SH-SY5Y (cell line): ENCODE results near the gene MMP17.

Experiments
- GATA2 ChIP-seq: IDR thresholded peaks from 2 replicates; pipeline ENCODE4 v1.6.1; 2011; ENCODE audit warnings: mild to moderate bottlenecking, low read depth, low read length
- GATA3 ChIP-seq: IDR thresholded peaks from 2 replicates; pipeline ENCODE4 v1.6.1; 2011; ENCODE audit warnings: low read depth, mild to moderate bottlenecking, low read length, moderate library complexity

MMP17 gene

DNA sequence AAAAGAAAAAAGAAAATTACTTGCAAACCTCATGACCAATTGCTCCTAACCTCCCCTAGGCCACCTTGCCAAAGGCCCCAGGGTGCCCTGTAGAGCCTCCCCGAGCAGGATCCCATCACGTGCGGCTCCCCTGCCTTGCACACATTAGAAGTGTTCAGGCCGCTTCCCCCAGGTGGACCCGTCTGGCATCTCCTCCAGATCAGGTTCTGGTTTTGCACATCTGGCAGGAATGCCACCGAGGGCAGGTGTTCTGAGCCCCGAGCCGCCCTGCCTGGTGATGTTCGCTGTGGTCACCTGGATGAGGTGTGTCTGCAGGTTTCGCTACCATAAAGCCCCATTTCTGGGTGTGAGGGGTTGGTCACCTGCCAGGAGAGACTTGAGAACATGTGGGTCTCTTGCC lies 19.3 kb downstream of the MMP17 start:
- TF ChIP-seq GATA3 (no peak), GATA2 (no peak)

- TF ChIP-seq GATA2 (no peak), GATA3 (no peak)
Measured at GRCh38 chr12:131848753-131849152, 20.6 kb downstream of the MMP17 start.

- no peak for TF ChIP-seq GATA2
- no peak for TF ChIP-seq GATA3
Measured at GRCh38 chr12:131849700-131850553, 21.7 kb downstream of the MMP17 start.

- TF ChIP-seq GATA3 (no peak), GATA2 (no peak)
Measured at GRCh38 chr12:131850856-131851559, 22.8 kb downstream of the MMP17 start.

DNA sequence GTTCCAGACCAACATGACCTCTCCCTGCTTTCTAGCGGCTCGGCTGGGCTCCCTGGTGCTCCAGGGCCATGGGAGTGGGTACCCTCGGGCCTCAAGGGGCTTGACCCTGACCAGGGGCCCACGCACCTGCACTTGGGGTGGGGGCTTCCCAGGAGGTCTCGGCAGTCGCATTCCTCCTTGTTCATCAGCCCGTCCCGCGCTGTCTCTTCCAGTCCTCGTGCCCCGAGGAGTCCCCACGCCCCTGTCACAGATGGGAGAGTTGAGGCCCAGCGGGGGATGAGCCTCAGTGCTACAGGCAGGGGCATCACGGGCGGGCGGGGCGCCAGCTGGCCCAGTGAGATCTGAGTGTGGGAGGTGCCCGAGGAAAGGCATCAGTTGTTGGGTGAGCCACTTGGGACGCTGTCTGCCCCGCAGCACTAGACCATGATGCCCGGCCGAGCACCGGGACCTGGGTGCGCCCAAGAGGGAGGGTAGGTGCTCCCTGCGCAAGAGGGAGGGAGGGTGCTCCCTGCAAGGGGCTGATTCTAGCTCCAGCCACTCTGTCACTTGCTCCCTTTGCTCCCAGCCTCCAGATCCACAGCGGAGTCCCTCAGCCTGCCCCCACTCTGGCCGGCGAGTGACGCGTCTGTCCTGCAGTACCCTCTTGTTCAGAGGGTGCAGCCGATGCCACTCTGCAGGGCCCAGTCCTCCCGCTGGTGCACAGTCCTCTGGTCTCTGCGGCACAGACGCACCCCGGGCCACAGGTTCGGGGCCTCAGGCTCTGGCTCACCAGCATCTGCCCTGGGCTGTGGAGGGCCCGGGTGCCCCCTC lies 23.8 kb downstream of the MMP17 start:
- no peak for TF ChIP-seq GATA2
- no peak for TF ChIP-seq GATA3

- no peak for TF ChIP-seq GATA2
- no peak for TF ChIP-seq GATA3
Measured at GRCh38 chr12:131852551-131853299, 24.5 kb downstream of the MMP17 start.

DNA sequence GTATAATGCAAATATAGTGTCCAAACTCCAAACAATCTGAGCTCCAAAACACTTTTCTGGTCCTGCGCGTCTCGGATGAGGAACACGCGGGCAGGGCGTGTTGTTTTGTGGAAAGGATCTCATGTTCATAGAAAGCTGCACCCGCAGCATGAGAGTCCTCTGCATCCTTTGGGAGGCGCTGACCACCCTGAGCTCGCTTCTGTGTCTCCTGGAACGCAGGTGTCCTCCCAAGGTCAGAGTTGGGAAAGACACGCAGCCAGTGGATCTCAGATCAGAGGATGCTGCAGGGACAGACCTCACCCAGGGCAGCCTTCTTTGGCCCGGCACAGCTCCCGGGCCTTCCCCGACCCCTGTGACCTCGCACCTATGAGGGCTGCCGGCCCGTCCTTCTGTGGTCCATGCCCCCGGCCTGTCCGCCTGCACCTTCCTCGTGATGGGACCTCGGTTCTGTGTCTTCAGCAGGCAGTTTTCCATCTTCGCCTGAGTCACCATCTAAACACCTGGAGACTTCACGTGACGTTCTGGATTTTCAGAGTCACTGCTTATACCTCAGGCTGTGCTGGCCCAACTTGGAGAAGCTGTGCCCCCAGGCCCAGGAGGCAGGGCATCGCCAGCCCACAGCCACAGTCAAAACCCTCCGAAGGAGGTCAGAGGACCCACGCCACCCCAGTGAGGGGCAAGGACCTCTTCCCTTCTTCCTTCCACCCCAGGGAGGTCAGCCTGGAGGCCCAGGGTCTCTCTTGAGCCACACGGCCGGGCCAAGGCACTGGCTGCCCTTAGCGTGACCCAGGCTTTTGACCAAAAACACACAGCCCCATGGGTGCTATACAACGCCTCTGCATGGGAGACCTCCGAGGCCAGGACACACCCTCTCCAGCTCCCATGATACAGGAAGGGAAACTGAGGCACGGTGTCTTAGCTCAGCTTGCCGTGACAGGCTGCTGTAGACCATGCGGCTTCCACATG lies 25.9 kb downstream of the MMP17 start:
- TF ChIP-seq GATA3: no peak
- TF ChIP-seq GATA2: no peak

DNA sequence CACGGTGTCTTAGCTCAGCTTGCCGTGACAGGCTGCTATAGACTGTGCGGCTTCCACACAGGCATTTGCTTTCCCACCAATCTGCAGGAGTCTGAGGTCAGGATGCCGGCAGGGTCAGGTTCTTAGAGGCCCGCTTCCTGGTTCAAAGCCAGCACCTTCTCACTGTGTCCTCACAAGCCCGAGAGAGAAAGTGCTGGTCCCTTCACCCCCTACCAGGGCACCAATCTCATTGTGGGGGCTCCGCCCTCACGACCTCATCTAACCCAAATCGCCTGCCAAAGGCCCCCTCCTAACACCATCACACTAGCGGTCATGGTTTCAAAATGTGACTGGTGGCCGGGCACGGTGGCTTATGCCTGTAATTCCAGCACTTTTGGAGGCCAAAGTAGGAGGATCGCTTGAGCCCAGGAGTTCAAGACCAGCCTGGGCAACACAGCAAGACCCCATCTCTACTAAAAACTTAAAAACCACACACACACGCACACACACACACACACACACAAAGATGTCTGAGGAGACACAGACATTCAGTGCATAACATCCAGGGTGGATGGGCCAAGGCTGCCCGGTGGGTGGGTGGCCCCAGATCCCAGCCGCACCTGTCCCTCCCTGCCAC lies 26.8 kb downstream of the MMP17 start:
- no peak for TF ChIP-seq GATA2
- no peak for TF ChIP-seq GATA3

GRCh38 chr12:131855521-131856142 lies 27.4 kb downstream of the MMP17 start:
- TF ChIP-seq GATA3 (no peak), GATA2 (no peak)

DNA sequence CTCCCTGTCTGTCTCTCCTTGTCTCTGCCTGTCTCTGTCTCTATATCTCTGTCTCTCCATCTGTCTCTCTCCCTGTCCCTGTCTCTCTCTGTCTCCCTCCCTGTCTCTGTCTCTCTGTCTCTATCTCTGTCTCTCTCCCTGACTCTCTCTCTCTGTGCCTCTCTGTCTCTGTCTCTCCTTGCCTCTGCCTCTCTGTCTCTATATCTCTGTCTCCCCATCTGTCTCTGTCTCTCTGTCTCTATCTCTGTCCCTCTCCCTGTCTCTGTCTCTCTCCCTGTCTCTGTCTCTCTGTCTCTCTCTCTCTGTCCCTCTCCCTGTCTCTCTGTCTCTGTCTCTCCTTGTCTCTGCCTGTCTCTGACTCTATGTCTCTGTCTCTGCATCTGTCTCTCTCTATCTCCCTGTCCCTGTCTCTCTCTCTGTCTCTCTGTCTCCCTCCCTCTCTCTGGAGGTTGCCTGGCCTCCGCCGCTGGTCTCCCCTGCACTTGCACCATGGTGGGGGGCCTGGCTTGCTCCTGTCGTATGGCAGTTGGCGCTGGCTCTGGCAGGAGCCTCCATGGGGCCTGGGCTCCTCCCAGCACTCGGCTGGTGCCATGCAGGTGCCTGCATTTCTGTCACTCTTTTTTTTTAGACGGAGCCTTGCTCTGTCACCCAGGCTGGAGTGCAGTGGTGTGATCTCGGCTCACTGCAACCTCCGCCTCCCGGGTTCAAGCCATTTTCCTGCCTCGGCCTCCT lies 28.3 kb downstream of the MMP17 start:
- TF ChIP-seq GATA3 (no peak), GATA2 (no peak)
